Smooth muscle cell (in vitro differentiated cells): ENCODE measurements around the gene B3GNT9. TPM values are rescaled to one million over a fixed set of nuclear protein-coding genes. Genes with fewer than 3 reads are reported as not detected.

Source experiments
- DNase-seq: peaks from one replicate; lab custom pipeline; 2025; ENCODE audit not compliant: unreplicated experiment; lab: John Stamatoyannopoulos, UW
- H2AFZ ChIP-seq: fragments of 200-600 bp; sonication (generic); 2 replicates; pipeline ENCODE4 v1.6.0; 2016; ENCODE audit warnings: antibody characterized with exemption, low read depth, mild to moderate bottlenecking
- H3F3A ChIP-seq: fragments of 200-600 bp; sonication (generic); 2 replicates; pipeline ENCODE4 v1.6.0; 2017; ENCODE audit warnings: antibody characterized with exemption, low read depth
- H3K27ac ChIP-seq: fragments of 200-600 bp; sonication (generic); 2 replicates; pipeline ENCODE4 v1.5.1; 2016; ENCODE audit warnings: low read depth, mild to moderate bottlenecking
- H3K27me3 ChIP-seq: fragments of 200-600 bp; sonication (generic); 2 replicates; pipeline ENCODE4 v1.6.1; 2016; ENCODE audit warnings: low read depth, mild to moderate bottlenecking
- H3K36me3 ChIP-seq: fragments of 200-600 bp; sonication (generic); 2 replicates; pipeline ENCODE4 v1.5.1; 2016; ENCODE audit warnings: low read depth
- H3K4me1 ChIP-seq: fragments of 200-600 bp; sonication (generic); 2 replicates; pipeline ENCODE4 v1.5.1; 2016; ENCODE audit warnings: low read depth
- H3K4me2 ChIP-seq: fragments of 200-600 bp; sonication (generic); 2 replicates; pipeline ENCODE4 v1.6.0; 2016; ENCODE audit warnings: mild to moderate bottlenecking
- H3K4me3 ChIP-seq: fragments of 200-600 bp; sonication (generic); 2 replicates; pipeline ENCODE4 v1.5.1; 2016; ENCODE audit warnings: mild to moderate bottlenecking
- H3K79me2 ChIP-seq: fragments of 200-600 bp; sonication (generic); 2 replicates; pipeline ENCODE4 v1.6.0; 2016; ENCODE audit warnings: low read depth, mild to moderate bottlenecking
- H3K9ac ChIP-seq: fragments of 200-600 bp; sonication (generic); 2 replicates; pipeline ENCODE4 v1.6.0; 2016; ENCODE audit warnings: low read depth
- H3K9me3 ChIP-seq: fragments of 200-600 bp; sonication (generic); replicated peaks from 2 replicates; pipeline ENCODE4 v1.5.1; 2016; ENCODE audit warnings: low read depth
- H4K20me1 ChIP-seq: fragments of 200-600 bp; sonication (generic); 2 replicates; pipeline ENCODE4 v1.6.0; 2016; ENCODE audit warnings: low read depth
- CTCF ChIP-seq: fragments of 200-600 bp; sonication (generic); IDR thresholded peaks from 2 replicates; pipeline ENCODE4 v1.5.1; 2017; ENCODE audit warnings: borderline replicate concordance, mild to moderate bottlenecking, antibody characterized with exemption; ENCODE audit not compliant: insufficient read depth, poor library complexity, severe bottlenecking
- WGBS: methylation state at CpG from one replicate; pipeline ENCODE4 v1.1.7; 2016; ENCODE audit warnings: low lambda C conversion rate; 5-methylcytosine and 5-hydroxymethylcytosine counted together
- polyA plus RNA-seq: library from polyadenylated mRNA; unstranded; fragments of >200 nt; fragmentation: Nextera tagmentation; extraction: Ambion mirVana; gene quantifications from 2 replicates; pipeline ENCODE4 v1.2.1, GENCODE V29; 2016
- total RNA-seq: library from RNA; depleted of rRNA; stranded (reverse); fragments of >200 nt; gene quantifications from 2 replicates; pipeline ENCODE4 v1.2.3, GENCODE V29; 2014

The B3GNT9 gene
- total and polyA plus RNA-seq, 2 experiments from 2014 or later = 29.9 to 39.3 TPM

- Histone ChIP-seq H3K9ac (no peak overlapping the region), H3K4me1 (peaks cover 5% of the 10 kb centered on the region), H2AFZ (no peak overlapping the region), H3K4me2 (peak overlapping the region; percentile 56), H3K36me3 (no peaks in the 10 kb centered on the region), H3K27ac (peak overlapping the region; percentile 81), H3F3A (peaks cover 18% of the 10 kb centered on the region), H3K4me3 (no peak overlapping the region), H3K9me3 (no peaks in the 10 kb centered on the region), H4K20me1 (peaks cover 13% of the 10 kb centered on the region), H3K79me2 (no peaks in the 10 kb centered on the region), H3K27me3 (no peaks in the 10 kb centered on the region)
- 76% methylated on average over 1 of the region's 1 CpG for WGBS
- peak; percentile 49 for TF ChIP-seq CTCF
- DNase-seq = no peak
Measured at GRCh38 chr16:67100569-67101310, 50.1 kb downstream of the B3GNT9 start.

GRCh38 chr16:67098599-67098998 lies 52.2 kb downstream of the B3GNT9 start:
- TF ChIP-seq CTCF = no peak
- peaks cover 16% of the 10 kb centered on the region for H4K20me1 ChIP-seq
- no peak overlapping the region for H3K27ac ChIP-seq
- H3F3A ChIP-seq = peaks cover 18% of the 10 kb centered on the region
- H3K79me2 ChIP-seq = no peaks in the 10 kb centered on the region
- no peak overlapping the region for H2AFZ ChIP-seq
- WGBS = 97% methylated on average over 2 of the region's 2 CpGs
- no peak overlapping the region for H3K4me2 ChIP-seq
- DNase-seq = no peak
- H3K4me1 ChIP-seq = peaks cover 5% of the 10 kb centered on the region
- H3K4me3 ChIP-seq = no peak overlapping the region
- H3K36me3 ChIP-seq = no peaks in the 10 kb centered on the region
- H3K27me3 ChIP-seq = no peaks in the 10 kb centered on the region
- no peak overlapping the region for H3K9ac ChIP-seq
- H3K9me3 ChIP-seq = no peaks in the 10 kb centered on the region

Other genes starting within 250 kb of the B3GNT9 start
- gene CDH16, start 232.1 kb downstream of the B3GNT9 start, total RNA-seq = not detected in 2 replicates
- not detected in 2 replicates for gene CDH16, start 232.1 kb downstream of the B3GNT9 start, polyA plus RNA-seq
- 7.6 and 11.7 TPM in 2 replicates for gene RRAD, start 225.5 kb downstream of the B3GNT9 start, total RNA-seq
- 27.5 and 37.5 TPM in 2 replicates for gene RRAD, start 225.5 kb downstream of the B3GNT9 start, polyA plus RNA-seq
- 114 and 141 TPM in 2 replicates for gene CIAO2B, start 216.6 kb downstream of the B3GNT9 start, total RNA-seq
- gene CIAO2B, start 216.6 kb downstream of the B3GNT9 start, polyA plus RNA-seq = 173 and 176 TPM in 2 replicates
- 12.1 and 15.7 TPM in 2 replicates for gene CES2, start 215.5 kb downstream of the B3GNT9 start, total RNA-seq
- gene CES2, start 215.5 kb downstream of the B3GNT9 start, polyA plus RNA-seq = 26.9 and 34.3 TPM in 2 replicates
- 0.18 TPM in 1 of 2 replicates, not detected in the other for gene CES3, start 189.7 kb downstream of the B3GNT9 start, total RNA-seq
- 0.22 and 1.2 TPM in 2 replicates for gene CES3, start 189.7 kb downstream of the B3GNT9 start, polyA plus RNA-seq
- gene CES4A, start 162.4 kb downstream of the B3GNT9 start, total RNA-seq = 0.63 and 1.6 TPM in 2 replicates
- gene CES4A, start 162.4 kb downstream of the B3GNT9 start, polyA plus RNA-seq = 0.93 and 2.3 TPM in 2 replicates
- 41.1 and 53.9 TPM in 2 replicates for gene CBFB, start 121.8 kb downstream of the B3GNT9 start, total RNA-seq
- 40.2 and 50.9 TPM in 2 replicates for gene CBFB, start 121.8 kb downstream of the B3GNT9 start, polyA plus RNA-seq
- gene PHAF1, start 41.1 kb downstream of the B3GNT9 start, total RNA-seq = 15.5 and 30.2 TPM in 2 replicates
- gene PHAF1, start 41.1 kb downstream of the B3GNT9 start, polyA plus RNA-seq = 15.5 and 24.5 TPM in 2 replicates
- 11.8 and 12.5 TPM in 2 replicates for gene TRADD, start 8.9 kb upstream of the B3GNT9 start, total RNA-seq
- gene TRADD, start 8.9 kb upstream of the B3GNT9 start, polyA plus RNA-seq = 27.2 and 35.4 TPM in 2 replicates
- gene FBXL8, start 9.0 kb upstream of the B3GNT9 start, total RNA-seq = 1.9 and 7.7 TPM in 2 replicates
- gene FBXL8, start 9.0 kb upstream of the B3GNT9 start, polyA plus RNA-seq = 12.0 and 13.5 TPM in 2 replicates
- gene HSF4, start 13.7 kb upstream of the B3GNT9 start, total RNA-seq = 2.9 and 6.1 TPM in 2 replicates
- 2.9 and 3.9 TPM in 2 replicates for gene HSF4, start 13.7 kb upstream of the B3GNT9 start, polyA plus RNA-seq
- gene NOL3, start 19.5 kb upstream of the B3GNT9 start, total RNA-seq = 13.9 and 33.0 TPM in 2 replicates
- gene NOL3, start 19.5 kb upstream of the B3GNT9 start, polyA plus RNA-seq = 36.4 and 47.8 TPM in 2 replicates
- gene MATCAP1, start 33.0 kb upstream of the B3GNT9 start, total RNA-seq = 24.0 and 31.8 TPM in 2 replicates
- gene MATCAP1, start 33.0 kb upstream of the B3GNT9 start, polyA plus RNA-seq = 24.7 and 28.5 TPM in 2 replicates
- gene EXOC3L1, start 39.1 kb upstream of the B3GNT9 start, total RNA-seq = not detected in 2 replicates
- gene EXOC3L1, start 39.1 kb upstream of the B3GNT9 start, polyA plus RNA-seq = 0.51 and 0.84 TPM in 2 replicates
- gene E2F4, start 41.2 kb upstream of the B3GNT9 start, total RNA-seq = 50.1 and 53.8 TPM in 2 replicates
- gene E2F4, start 41.2 kb upstream of the B3GNT9 start, polyA plus RNA-seq = 49.9 and 60.9 TPM in 2 replicates
- 3.8 and 6.7 TPM in 2 replicates for gene ELMO3, start 48.1 kb upstream of the B3GNT9 start, total RNA-seq
- gene ELMO3, start 48.1 kb upstream of the B3GNT9 start, polyA plus RNA-seq = 2.2 and 7.8 TPM in 2 replicates
- gene TMEM208, start 76.1 kb upstream of the B3GNT9 start, total RNA-seq = 45.4 and 56.9 TPM in 2 replicates
- 156 and 171 TPM in 2 replicates for gene TMEM208, start 76.1 kb upstream of the B3GNT9 start, polyA plus RNA-seq
- gene FHOD1, start 96.5 kb upstream of the B3GNT9 start, total RNA-seq = 7.2 and 16.0 TPM in 2 replicates
- 23.3 and 30.5 TPM in 2 replicates for gene FHOD1, start 96.5 kb upstream of the B3GNT9 start, polyA plus RNA-seq
- gene SLC9A5, start 98.0 kb upstream of the B3GNT9 start, total RNA-seq = 2.1 and 3.8 TPM in 2 replicates
- gene SLC9A5, start 98.0 kb upstream of the B3GNT9 start, polyA plus RNA-seq = 6.9 and 9.1 TPM in 2 replicates
- gene PLEKHG4, start 128.5 kb upstream of the B3GNT9 start, total RNA-seq = 3.9 and 27.0 TPM in 2 replicates
- gene PLEKHG4, start 128.5 kb upstream of the B3GNT9 start, polyA plus RNA-seq = 2.7 and 9.9 TPM in 2 replicates
- gene KCTD19, start 175.7 kb upstream of the B3GNT9 start, total RNA-seq = 0.04 TPM in 1 of 2 replicates, not detected in the other
- gene KCTD19, start 175.7 kb upstream of the B3GNT9 start, polyA plus RNA-seq = 0.49 and 0.59 TPM in 2 replicates
- not detected in 2 replicates for gene LRRC36, start 175.8 kb upstream of the B3GNT9 start, total RNA-seq
- gene LRRC36, start 175.8 kb upstream of the B3GNT9 start, polyA plus RNA-seq = 0.24 TPM in 1 of 2 replicates, not detected in the other
- gene TPPP3, start 242.5 kb upstream of the B3GNT9 start, total RNA-seq = 1.9 TPM in 2 replicates
- gene TPPP3, start 242.5 kb upstream of the B3GNT9 start, polyA plus RNA-seq = 1.3 and 2.7 TPM in 2 replicates